Measurements from ENCODE around the gene FFAR3. TPM values are rescaled to one million over a fixed set of nuclear protein-coding genes. Genes with fewer than 3 reads are reported as not detected.
A peak's percentile ranks its signal among the peaks of the same experiment; 100 is the strongest.

FFAR3 gene
- total and polyA plus RNA-seq, 2 of the 13 experiments (the other 11 are each of a cell fraction or from before 2014, with no cell fraction given) = not detected

- TF ChIP-seq ZNF282 (IDR thresholded peaks at IDR 0.05; ENCODE audit: partially characterized antibody) (no peak), MYC (CRISPR knock-in tag; IDR thresholded peaks at IDR 0.05; ENCODE audit: borderline replicate concordance) (0 out of 2 replicates have a peak, but pooled peaks have one; percentile 38), KAT7 (CRISPR knock-in tag; IDR thresholded peaks at IDR 0.05; ENCODE audit: borderline replicate concordance) (no peak), MIXL1 (CRISPR knock-in tag; IDR thresholded peaks at IDR 0.05) (0 out of 2 replicates have a peak, but pooled peaks have one; percentile 55), NFE2L1 (CRISPR knock-in tag; IDR thresholded peaks at IDR 0.05; ENCODE audit: borderline replicate concordance) (no peak), ZBTB21 (CRISPR knock-in tag; IDR thresholded peaks at IDR 0.05) (no peak), CEBPB (IDR thresholded peaks at IDR 0.05; ENCODE audit: borderline replicate concordance, low read depth, low read length) (no peak), ZNF589 (CRISPR knock-in tag; conservative IDR thresholded peaks at IDR 0.05) (no peak), ZNF883 (CRISPR knock-in tag; IDR thresholded peaks at IDR 0.05; ENCODE audit: not compliant biosample characterization) (no peak), TEF (CRISPR knock-in tag; IDR thresholded peaks at IDR 0.05) (no peak), HMG20B (CRISPR knock-in tag; conservative IDR thresholded peaks at IDR 0.05) (no peak), ZNF644 (CRISPR knock-in tag; IDR thresholded peaks at IDR 0.05; ENCODE audit: low read depth) (no peak), ETV5 (CRISPR knock-in tag; IDR thresholded peaks at IDR 0.05; ENCODE audit: borderline replicate concordance) (peak; percentile 74; the same call in 1 of the 2 replicates), SSRP1 (CRISPR knock-in tag; IDR thresholded peaks at IDR 0.05) (no peak), ZNF33B (CRISPR knock-in tag; IDR thresholded peaks at IDR 0.05) (no peak), ZNF674 (CRISPR knock-in tag; IDR thresholded peaks at IDR 0.05; ENCODE audit: low read depth) (no peak), ZEB1 (IDR thresholded peaks at IDR 0.05; ENCODE audit: insufficient replicate concordance, low read depth) (no peak)
- TF ChIP-seq, protein P1, sequence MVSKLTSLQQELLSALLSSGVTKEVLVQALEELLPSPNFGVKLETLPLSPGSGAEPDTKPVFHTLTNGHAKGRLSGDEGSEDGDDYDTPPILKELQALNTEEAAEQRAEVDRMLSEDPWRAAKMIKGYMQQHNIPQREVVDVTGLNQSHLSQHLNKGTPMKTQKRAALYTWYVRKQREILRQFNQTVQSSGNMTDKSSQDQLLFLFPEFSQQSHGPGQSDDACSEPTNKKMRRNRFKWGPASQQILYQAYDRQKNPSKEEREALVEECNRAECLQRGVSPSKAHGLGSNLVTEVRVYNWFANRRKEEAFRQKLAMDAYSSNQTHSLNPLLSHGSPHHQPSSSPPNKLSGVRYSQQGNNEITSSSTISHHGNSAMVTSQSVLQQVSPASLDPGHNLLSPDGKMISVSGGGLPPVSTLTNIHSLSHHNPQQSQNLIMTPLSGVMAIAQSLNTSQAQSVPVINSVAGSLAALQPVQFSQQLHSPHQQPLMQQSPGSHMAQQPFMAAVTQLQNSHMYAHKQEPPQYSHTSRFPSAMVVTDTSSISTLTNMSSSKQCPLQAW (CRISPR knock-in tag; IDR thresholded peaks at IDR 0.05) = peak; percentile 65; the same call in 1 of the 2 replicates
- TF ChIP-seq, protein P2, sequence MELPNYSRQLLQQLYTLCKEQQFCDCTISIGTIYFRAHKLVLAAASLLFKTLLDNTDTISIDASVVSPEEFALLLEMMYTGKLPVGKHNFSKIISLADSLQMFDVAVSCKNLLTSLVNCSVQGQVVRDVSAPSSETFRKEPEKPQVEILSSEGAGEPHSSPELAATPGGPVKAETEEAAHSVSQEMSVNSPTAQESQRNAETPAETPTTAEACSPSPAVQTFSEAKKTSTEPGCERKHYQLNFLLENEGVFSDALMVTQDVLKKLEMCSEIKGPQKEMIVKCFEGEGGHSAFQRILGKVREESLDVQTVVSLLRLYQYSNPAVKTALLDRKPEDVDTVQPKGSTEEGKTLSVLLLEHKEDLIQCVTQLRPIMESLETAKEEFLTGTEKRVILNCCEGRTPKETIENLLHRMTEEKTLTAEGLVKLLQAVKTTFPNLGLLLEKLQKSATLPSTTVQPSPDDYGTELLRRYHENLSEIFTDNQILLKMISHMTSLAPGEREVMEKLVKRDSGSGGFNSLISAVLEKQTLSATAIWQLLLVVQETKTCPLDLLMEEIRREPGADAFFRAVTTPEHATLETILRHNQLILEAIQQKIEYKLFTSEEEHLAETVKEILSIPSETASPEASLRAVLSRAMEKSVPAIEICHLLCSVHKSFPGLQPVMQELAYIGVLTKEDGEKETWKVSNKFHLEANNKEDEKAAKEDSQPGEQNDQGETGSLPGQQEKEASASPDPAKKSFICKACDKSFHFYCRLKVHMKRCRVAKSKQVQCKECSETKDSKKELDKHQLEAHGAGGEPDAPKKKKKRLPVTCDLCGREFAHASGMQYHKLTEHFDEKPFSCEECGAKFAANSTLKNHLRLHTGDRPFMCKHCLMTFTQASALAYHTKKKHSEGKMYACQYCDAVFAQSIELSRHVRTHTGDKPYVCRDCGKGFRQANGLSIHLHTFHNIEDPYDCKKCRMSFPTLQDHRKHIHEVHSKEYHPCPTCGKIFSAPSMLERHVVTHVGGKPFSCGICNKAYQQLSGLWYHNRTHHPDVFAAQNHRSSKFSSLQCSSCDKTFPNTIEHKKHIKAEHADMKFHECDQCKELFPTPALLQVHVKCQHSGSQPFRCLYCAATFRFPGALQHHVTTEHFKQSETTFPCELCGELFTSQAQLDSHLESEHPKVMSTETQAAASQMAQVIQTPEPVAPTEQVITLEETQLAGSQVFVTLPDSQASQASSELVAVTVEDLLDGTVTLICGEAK (IDR thresholded peaks at IDR 0.05) = no peak
- TF ChIP-seq, protein P2 (CRISPR knock-in tag; IDR thresholded peaks at IDR 0.05) = no peak; the same call in 1 of the 2 replicates
Measured at GRCh38 chr19:35352448-35353304, 5.6 kb upstream of the FFAR3 start (continued).
